GM13976 (cell line): ENCODE measurements around the gene IDI2.

Source experiments
- DNase-seq: peaks from one replicate; pipeline ENCODE4 v3.0.0; 2012; ENCODE audit warnings: low spot score
- CTCF ChIP-seq: IDR thresholded peaks from 2 replicates; pipeline ENCODE4 v1.5.1; 2012; ENCODE audit warnings: borderline replicate concordance, mild to moderate bottlenecking; ENCODE audit not compliant: insufficient read depth; ENCODE audit errors: extremely low read depth, missing control alignments, control extremely low read depth
- in situ Hi-C: fragments of 300-500 bp; cut with MboI; formaldehyde crosslinking; loops from one replicate; pipeline ENCODE4 v1.12.0; 2022; ENCODE audit warnings: low sequenced_read_pairs, mixed read lengths, inconsistent platforms; ENCODE audit not compliant: unreplicated experiment

IDI2 gene

GRCh38 chr10:1064964-1065247 is 39.2 kb upstream of the IDI2 start:
- DNase-seq = no peak
- no peak for TF ChIP-seq CTCF
- in situ Hi-C loops = no loop called here

- no peak for DNase-seq
- in situ Hi-C loops = no loop called here
- no peak for TF ChIP-seq CTCF
These were observed 37.7 kb upstream of the IDI2 start for GRCh38 chr10:1063232-1063865.

GRCh38 chr10:1061930-1062774 is 36.5 kb upstream of the IDI2 start:
- no peak for DNase-seq
- no peak for TF ChIP-seq CTCF
- in situ Hi-C loops = no loop called here

- in situ Hi-C loops = no loop called here
- TF ChIP-seq CTCF = no peak
These were observed 34.2 kb upstream of the IDI2 start for GRCh38 chr10:1059902-1060301.

GRCh38 chr10:1058017-1058416 is 32.4 kb upstream of the IDI2 start:
- no peak for DNase-seq
- in situ Hi-C loops = no loop called here
- no peak for TF ChIP-seq CTCF

More at GRCh38 chr10:1059902-1060301, 34.2 kb upstream of the IDI2 start:
- no peak for DNase-seq

GRCh38 chr10:1057106-1057657 is 31.5 kb upstream of the IDI2 start:
- peak; percentile 46 for DNase-seq
- in situ Hi-C loops = no loop called here
- no peak for TF ChIP-seq CTCF
